NCI-H146 (cell line): ENCODE data around the gene METTL3.
A peak's percentile ranks its signal among the peaks of the same experiment; 100 is the strongest.
"Not testable (repeated sequence)": the region's sequence is repeated elsewhere in the genome, so short reads cannot be mapped to it uniquely, and the experiment has no call there.

Experiments used
- DNase-seq: peaks from one replicate; lab custom pipeline; 2025; lab: John Stamatoyannopoulos, UW

The METTL3 gene

DNA sequence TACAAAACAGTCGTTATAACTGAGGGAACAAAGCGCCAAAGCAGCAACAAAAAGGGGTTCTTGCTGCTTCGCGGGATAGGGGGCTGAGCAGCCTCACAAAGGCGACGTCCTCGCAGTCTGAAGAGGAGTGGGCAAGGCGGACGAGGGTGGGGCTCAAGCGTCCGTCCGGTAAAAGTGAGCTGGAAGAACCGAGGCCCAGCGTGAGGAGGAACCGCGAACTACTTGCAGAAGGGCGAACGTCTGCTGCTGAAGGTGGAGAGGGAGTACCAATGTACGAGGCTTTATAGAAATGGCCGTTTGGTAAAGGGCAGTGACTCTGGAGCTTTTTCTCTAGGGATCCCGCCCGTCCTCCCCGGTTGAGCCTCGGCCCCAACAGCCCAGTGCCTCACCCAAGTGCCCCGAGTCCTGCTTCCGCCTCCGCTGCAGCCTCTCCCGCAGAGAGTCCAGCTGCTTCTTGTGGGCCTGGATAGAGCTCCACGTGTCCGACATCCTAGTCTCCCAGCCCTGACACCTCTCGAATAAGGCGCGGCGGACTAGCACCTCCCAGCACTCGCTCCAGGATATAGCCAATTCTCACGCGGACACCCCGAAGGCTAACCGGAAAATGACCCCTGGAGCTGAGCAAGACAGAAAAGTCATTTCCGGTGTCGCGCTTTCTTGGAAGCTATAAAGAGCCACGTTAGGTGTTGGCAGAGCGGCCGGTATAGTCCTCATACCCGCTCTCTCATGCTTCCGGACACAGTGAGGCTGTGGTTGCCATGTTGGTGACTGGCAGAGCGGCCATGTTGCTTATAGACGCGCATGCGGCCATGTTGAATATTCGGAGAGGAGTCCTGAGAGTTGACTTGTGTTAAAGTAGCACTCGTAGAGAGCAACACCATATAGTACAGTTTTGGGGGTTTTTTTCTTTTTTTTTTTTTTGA lies at the start of gene METTL3:
Gene METTL3, minus strand, starts transcription at position 606 of the 923 bp plus-strand sequence. Its CDS starts 117 bp downstream, at position 489.
- peak; percentile 98 for DNase-seq

DNA sequence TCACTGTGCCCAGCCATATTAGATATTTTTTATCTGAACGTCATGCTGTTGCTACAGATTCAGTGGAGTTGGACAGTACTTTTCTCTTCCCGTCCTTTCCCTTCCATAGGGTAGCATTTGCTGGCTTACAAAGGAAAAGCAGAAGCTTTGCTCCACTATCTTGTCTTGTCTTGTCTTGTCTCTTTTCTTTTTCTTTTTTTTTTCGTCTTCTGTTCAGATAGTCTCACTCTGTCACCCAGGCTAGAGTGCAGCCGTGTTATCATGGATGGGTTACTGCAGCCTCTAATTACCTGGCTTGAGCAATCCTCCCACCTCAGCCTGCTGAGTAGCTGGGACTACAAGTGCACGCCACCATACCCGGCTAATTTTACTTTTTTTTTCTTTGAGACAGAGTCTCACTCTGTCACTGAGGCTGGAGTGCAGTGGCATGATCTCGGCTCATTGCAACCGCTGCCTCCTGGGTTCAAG lies 47.6 kb upstream of the METTL3 start:
- no peak for DNase-seq

GRCh38 chr14:21557084-21557901 lies 46.2 kb upstream of the METTL3 start:
- DNase-seq, result peak; percentile 88

GRCh38 chr14:21556378-21557083 lies 45.4 kb upstream of the METTL3 start:
- no peak for DNase-seq

GRCh38 chr14:21553266-21553665 lies 42.1 kb upstream of the METTL3 start:
- DNase-seq, result no peak

DNA sequence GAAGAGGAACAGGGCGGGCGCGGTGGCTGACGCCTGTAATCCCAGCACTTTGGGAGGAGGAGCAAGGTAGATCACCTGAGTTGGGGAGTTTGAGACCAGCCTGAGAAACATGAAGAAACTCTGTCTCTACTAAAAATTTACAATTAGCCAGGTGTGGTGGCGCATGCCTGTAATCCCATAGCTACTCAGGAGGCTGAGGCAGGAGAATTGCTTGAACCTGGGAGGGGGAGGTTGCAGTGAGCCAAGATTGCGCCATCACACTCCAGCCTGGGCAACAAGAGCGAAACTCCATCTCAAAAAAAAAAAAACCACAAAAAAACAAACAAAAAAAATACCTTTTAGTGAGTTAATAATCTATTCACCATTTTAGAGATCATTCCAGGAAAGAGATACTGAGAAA lies 33.4 kb upstream of the METTL3 start:
- DNase-seq, result not testable (repeated sequence)

GRCh38 chr14:21543963-21544362 lies 32.8 kb upstream of the METTL3 start:
- no peak for DNase-seq

DNA sequence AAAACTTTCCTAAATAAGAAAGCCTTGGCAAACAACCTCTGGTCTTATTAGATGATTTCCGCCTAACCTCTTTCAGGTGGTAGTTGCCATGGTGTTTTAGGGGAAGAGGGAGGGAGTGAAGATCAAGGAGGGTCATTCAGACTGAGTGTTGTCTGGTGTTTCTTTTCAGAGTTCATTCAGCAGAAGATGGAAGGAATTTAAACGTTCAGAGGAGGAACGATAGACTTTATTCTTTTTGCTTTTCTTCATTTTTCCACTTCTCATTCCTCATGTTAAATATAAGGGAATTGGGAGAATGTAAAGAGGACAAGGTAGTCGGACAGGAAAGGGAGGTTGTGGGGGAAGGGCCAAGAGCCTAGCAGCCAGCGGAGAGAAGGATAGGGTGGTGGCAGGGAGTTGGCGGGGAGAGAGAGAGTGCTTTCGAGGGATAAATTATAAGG lies 32.4 kb upstream of the METTL3 start:
- DNase-seq, result peak; percentile 24

DNA sequence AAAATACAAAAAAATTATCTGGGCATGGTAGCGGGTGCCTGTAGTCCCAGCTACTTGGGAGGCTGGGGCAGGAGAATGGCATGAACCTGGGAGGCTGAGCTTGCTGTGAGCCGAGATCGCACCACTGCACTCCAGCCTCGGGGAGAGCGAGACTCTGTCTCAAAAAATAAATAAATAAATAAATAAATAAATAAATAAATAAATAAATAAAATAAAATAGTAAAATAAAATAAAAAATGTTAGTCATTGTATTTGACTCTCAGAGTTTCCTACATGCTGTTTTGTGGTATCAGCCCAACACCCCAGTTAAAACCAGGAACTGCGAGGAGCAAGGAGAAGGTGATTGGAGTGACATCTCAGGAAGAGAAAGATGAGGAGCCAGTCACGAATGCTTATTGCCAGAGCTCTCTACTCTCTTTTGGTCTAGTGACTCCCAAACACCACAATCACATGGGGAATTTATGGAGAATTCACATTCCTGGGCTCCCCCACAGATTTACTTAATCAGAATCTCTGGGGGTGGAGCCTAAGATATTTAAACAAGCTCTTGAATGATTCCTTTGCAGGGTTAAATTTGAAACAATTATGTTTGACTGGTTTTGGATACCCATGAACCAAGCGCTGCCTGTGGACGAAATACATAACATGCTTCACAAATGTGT lies 30.4 kb upstream of the METTL3 start:
- no peak for DNase-seq

GRCh38 chr14:21539189-21539940 lies 28.2 kb upstream of the METTL3 start:
- no peak for DNase-seq

GRCh38 chr14:21537090-21537424 lies 25.9 kb upstream of the METTL3 start:
- no peak for DNase-seq

GRCh38 chr14:21536418-21537089 lies 25.4 kb upstream of the METTL3 start:
- no peak for DNase-seq

DNA sequence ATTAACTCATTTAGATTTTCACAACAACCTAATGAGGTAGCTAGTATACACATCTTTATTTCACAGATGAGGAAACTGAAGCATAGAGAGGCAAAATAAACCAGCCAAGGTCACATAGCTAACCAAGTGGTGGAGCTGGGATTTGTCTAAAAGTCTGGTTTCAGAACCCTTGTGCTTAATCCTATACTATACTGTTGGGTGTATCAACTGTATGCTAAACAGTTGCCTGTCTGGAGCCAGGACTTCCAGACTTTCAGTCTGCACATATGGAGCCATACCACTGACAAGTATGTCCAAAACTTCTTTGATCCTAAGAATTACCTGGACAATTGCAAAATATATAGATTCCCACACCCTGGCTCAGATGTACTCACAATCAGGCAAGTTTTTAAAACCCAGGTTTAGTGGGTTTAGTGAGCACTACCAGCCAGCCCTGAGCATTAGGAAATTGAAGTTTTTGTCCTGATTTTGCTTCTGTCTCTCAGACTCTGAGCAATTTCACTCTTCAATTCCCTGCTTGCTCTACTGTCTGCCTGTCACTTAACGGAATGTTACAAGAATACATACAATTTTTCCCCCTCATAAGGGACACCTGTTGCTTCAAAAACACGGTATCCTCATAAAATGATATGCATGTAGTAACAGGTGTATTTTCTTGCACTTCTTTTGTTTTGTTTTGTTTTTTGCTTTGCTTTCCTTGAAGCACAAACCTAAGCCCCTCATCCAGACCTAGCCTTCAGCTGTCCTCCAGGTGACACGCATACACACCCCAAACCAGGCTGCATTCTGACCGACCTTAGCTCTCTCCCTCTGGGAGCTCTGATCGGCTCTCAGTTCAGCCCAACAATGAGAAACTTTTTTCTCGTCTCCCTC lies 24.6 kb upstream of the METTL3 start:
- no peak for DNase-seq

GRCh38 chr14:21534576-21534975 lies 23.4 kb upstream of the METTL3 start:
- DNase-seq, result no peak

DNA sequence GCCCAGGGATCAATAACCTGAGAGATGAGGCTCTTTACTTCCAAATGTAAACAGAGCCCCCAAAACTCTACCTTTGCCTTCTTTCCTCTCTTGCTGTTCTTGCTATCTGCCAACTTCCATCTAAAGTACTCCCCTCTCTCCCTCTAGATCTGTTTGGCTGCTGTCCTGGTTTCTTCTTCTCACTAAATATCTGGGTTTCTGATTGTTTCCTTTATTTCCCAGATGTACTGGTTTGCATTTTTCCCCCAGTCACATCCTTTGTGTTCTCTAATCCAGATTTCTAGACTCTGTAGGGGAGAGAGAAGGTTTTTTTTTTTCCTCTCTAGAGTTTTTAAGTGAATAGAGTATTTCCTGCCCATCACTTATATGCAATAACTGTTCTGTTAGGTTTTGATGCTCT lies 22.2 kb upstream of the METTL3 start:
- DNase-seq, result no peak

- DNase-seq, result no peak
Observed at GRCh38 chr14:21529515-21529914, 18.4 kb upstream of the METTL3 start.

- peak; percentile 33 for DNase-seq
Observed at GRCh38 chr14:21528381-21529348, 17.5 kb upstream of the METTL3 start.

DNA sequence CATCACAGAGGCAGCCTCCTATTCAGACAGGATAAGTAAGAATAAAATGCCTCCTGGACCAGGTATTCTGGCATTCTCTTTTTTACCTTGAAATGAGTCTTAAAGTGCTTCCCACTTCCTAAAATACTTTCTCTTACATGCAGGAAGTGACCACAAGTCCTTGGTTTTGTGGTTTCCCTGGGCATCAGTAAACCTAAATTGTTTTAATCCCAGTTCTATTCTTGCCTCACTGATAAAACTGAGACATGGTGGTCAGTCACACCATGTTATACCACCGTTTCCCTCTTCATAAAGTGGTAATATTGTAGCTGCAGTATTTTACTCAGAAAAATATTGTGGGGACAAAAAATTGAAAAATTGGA lies 16.2 kb upstream of the METTL3 start:
- no peak for DNase-seq
